ENCODE data around the gene DDX41.
"Not testable (repeated sequence)": the region's sequence is repeated elsewhere in the genome, so short reads cannot be mapped to it uniquely, and the experiment has no call there.

Gene DDX41

DNA sequence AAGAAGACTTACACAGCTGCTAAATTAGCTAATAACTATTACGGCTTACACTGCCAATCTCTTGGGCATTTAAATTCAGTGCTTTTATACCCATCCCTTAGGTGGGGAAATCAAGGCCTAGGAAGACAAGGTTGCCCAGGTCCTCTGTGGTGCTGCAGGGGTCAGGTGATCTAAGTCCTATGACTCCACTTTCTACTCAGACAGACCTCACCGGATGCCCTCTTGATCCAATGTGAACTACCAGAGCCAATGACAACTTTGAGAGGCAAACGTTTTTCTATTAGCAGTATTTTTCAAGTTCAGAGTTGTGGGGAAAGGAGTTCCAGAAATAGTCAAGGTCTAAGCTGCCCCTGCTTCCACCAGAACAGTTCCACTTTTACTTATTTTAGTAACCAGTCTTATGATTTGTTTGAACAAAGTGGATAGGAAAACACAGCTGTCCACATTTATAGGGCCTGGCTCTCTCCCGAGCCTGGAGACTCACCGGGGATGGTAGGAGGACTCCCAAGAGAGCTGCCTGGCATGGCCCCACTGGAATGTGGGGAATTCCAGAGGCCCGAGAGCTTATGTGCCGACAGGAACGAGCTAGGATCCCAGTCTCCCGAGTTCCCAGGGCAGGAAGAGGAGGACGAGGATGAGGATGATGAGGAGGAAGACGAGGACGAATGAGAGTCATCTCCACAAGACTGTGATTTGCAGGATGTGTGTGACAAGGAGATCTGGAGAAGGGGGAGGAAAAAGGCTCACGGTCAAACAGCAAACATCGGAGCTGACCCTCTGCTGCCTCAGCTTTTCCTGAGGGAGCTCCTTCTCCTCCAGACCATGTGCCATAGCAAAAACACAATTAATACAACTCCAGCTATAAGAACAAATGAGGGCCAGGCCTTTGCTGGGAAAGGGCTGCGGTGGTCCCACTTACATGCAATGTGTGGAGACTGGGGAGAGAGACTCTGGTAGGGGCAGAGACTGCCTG, 20.9 kb upstream of the DDX41 start:
- peak in 1 of 2 experiments; percentile 22 for DNase-seq

DNA sequence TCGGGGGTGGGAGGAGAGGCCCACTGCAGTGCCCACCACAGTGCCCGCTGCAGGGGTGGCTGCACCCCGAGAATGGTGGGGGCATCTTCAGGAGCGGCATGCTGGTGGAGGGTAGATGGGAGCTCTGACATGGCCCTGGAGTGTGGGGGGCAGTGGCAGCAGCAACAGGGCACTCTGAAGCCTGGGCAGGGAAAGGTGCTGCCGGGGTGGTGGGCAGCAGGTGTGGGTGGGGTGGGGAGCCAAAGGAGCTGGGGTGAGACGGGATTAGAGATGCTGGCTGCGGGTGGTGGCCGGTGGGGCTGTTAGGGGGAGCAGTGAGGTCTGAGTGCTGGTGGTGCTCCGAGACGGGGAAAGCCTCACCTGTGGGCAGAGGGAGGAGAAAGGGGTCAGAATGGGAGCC, 19.6 kb upstream of the DDX41 start:
- DNase-seq = no peak

DNA sequence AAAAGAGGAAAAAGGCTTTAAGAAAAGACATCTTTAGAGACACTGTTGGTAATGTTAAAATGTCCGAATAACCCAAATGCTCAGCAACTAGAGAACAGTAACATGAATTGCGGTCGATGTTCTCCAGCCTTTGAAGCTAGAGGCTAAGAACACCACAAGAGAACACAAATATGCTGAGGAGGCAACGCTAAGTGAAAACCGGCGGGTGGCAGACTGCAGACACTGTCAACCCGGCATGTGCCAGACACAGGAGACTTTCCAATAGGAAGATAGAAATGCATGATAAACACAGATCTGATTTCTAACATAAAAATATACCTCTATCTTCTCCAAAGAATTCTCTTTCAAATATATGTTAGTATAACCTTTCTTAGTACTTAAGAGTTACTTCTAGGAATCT, 18.4 kb upstream of the DDX41 start:
- DNase-seq = no peak

DNA sequence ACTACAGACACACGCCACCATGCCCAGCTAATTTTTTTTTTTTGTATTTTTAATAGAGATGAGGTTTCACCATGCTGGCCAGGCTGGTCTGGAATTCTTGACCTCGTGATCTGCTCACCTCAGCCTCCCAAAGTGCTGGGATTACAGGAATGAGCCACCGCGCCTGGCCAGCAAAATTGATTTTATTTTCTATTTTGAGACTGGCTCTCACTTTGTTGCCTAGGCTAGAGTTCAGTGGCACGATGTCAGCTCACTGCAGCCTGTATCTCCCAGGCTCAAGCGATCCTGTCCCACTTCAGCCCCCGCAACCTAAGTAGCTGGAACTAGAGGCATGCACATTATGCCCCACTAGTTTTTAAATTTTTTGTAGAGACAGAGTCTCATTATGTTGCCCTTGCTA, 17.7 kb upstream of the DDX41 start:
- DNase-seq = not testable (repeated sequence)

DNA sequence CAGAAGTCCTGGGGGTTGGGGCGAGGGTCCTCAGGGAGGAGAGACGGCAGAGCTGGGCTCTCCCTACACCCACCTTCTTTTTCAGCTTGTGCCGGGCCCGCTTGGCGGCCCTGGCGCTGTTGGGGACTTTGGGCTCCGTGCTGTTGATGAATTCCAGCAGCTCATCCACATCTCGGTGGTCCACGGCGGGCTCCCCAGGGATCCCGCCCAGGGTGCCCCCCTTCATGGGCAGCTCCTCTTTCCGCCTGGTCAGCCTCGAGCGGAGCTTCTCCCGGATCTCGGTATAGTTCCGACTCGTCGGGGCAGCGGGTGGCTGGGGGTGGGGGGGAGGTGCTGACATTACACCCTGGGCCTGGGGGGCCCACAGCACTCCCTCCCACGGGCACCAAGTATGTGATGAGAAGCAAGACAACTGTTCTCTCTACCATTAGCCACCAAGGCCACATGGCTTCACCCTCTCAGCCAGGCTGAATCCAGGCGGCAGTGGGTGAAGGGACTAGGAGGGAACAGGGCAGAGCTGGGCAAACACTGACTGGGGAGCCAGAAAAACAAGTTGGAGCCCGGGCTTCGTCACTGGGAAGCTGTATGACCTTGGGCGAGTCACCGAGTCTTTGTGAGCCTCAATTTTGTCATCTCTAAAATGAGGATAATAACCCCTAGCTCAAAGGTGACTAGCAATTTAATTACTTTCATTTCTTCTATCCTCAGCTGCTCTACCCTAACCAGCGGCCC, 14.6 kb upstream of the DDX41 start:
- DNase-seq = no peak

DNA sequence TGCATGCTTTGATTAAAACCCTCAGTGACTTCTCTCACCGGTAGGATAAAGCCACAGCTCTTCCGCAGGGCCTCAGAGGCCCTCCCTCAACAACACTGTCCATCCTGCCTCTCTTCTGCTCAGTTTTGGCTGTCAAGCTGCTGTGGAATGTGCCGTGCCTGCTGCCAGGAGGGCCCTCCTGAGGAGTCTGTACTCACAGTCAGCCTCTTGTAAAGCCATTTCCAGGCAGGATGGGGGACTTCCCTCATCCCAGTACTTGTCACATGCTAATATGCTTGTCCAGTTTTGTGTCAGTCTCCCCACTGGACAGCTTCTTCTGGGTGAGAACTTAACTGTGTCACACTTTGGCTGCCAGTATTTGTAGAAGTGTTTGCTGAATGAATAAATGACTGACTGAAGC, 13.9 kb upstream of the DDX41 start:
- DNase-seq = no peak

DNA sequence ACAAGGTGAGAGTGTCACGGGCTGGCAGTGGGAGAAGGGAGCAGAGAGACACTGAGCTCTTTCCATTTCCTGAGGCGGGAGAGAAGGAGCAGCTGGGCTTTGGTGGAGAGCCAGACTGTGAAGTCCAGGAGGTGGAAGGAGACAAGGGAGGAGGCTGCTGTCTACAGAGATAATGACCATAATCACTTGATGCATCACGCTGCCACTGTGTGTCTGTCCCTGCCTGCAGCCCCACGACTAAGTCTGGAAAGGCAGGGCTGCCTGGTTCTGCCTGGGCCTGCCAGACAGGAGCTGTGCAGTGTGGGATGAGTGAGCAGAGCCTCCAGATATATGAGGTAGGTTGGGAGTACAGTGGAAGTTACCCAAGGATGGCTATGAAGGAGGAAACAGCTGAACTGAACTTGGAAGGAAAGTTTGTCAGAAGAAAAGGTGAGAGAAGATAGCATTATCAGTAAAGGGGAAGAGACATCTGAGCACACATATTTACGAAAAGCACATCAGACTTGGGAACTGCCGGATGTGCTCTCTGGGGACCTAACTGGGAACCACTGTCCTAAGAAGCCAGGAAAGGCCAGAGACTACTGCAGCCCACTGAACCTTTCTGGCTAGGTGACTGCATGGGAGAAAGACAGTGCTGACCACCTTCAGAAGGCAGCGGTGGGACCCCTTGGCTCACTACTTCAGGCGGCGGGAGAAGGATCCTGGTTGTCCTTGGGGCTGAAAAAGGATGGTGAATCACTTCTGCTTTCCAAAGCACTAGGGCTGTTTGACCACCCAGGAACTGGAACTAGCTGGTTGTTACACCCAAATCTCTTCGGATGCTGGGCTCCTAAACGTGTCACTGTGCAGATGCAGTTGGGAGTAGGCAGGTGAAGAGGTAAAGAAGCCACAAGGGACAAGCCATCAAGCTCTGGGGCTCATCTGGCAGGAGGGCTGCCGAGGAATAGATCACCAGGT, 12.8 kb upstream of the DDX41 start:
- DNase-seq = no peak

DNA sequence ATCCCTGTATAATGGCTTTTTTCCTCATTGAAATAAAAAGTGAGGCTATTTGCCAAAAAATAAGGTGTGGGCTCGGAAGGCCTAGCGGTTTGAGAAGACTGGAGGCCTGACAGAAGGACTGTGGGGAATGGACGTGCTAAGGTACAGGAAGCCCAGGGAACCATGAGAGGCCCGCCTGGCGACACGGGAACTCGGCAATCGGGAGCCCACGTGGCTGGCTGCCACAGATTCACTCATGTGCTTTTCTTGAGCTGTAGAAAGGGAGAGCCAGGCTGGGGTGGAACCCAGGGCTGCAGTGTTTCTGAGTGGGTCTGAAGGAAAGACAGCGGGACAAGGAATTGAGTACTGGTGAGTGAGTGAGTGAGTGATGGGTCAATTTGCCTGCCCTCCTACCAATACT, 11.9 kb upstream of the DDX41 start:
- no peak for DNase-seq

DNA sequence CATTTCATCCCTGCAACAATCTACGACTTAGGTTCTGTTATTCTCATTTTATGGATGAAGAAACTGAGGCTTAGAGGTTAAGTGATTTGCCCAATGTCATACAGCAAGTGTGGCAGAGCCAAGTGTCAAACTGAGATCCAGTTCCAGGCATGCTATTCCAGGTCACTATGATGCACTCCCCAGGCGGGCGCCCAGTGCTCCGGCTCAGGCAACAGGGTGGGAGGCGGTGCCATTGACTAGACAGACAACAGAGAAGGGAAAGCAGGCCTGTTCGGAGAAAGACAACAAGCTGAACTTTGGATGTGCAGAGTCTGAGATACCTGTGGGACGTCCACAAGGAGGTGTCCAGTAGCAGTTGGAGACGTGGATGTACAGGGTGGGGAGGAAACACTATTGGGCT, 10.8 kb upstream of the DDX41 start:
- DNase-seq = no peak

DNA sequence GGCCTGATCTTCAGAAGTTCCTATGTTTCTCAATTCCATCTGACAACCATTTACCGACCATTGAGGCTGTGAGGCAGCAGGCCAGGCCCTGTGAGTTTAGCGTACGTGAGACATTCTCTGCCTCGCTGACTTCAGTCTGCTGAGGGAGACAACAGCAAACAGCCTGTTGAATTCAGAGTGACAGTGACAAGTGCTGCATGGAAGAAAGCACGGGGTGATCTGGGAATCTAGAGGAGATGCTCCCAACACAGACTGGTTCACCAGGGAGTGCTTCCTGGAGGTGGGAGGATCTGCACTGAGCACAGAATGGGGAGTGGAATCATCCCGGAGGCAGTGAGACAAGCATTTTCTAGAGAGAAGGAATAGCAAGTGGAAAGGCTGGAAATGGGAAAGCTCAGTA, 10.0 kb upstream of the DDX41 start:
- no peak for DNase-seq

DNA sequence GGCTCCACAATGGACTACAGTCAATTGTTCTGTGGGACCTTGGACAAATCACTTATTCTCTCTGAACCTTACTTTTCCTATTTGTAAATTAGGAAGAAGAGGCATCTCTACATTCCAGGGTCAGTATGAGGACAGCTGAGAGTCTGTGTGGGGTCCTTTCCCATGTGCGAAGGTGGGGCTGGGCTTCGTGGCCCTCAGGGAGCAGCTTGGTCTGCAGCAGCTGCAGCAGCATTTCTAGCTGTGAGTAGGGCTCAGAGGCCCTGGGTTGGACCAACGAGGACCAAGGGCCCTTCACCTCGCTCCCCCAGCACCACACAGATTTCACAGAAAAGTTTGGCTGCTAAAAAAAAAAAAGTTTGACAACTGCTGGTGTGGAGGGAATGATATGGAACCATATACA, 9.4 kb upstream of the DDX41 start:
- DNase-seq = no peak

DNA sequence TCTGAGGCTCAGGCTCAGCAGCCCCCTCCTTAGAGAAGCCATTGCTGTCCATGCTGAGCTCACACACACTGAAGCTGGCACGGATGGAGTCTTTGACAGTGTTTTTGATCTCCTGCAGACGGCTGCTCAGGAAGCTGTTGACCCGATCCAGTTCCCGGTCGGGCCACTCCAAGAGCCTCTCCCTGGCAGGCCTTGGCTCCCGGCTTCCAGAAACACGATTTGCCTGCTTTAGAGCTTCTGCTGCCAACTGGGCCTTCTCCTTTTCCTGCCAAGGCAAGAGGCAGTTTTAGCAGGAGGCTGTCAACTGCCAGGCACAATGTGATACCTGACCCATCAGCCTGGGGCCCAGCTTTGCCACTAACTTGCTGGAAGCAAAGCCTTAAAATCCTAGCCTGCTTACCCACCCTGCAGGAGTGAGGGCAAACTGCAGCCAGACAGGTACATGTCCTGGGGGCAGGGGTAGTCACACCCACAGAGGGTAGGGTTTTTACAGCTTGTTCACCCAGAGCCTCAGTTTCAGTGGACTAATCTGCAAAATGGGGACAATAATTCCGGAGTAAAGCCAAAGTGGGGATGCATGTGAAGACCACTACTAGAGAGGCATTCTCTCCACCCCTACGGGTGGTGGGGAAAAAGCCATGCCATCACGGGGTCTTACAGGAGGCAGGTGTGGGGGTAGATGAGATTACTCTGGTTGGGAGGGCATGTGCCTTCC, 8.3 kb upstream of the DDX41 start:
- no peak for DNase-seq

DNA sequence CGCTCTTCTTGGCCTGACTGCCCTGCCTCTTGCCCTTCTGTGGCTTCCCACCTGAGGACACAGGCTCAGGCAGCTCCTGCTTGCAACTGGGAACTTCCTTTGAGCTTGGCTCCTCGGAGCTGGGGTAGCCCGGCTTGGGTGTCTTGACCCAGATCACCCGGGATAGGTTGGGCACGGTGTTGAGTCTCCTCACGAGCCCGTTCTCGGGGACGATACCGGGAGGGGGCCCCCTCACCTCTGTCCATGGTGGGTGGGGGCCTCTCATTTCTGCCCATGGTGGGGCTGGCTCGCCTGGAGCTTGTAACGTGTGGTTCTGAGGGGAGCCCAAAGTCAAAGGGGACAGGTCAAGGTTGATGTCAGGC, 7.8 kb upstream of the DDX41 start:
- DNase-seq = no peak

DNA sequence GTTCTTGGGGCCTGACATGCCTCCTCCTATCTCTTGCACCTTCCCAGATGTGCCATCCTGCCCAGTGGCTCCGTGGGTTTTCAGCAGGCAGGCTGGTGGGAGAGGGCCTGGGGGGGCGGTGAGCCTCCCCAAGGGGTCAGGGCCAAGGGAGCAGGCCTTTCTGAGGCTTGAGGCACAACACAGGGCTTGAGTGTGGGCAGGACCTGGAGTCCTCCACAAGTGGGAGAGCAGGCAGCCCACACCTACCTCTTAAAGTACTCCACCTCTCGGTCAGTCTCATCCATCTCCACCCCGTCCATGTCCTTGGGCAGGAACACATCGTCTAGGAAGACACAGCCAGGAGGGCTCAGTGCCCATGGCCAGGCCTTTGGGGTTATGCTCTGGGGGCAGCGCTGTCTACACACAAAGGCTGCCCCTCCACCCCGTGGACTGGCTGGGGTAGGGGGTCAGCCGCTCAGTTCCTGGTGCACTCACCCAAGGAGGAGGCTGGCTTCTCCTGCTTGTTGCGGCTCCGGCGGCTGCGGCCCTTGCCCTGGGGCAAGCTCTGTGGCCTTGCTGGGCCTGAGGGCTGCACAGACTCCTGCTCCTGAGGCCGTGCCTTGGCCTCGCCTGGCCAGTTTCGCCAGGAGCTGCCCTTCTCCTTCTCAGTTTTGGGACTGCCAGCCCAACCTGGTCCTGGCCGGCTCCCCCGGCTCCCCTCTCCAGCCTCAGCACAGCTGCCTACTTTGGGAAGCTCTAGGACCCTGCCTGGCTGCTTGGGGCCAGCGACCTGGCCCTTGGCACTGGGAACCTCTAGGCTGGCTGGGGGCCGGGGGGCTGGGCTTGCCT, 7.2 kb upstream of the DDX41 start:
- DNase-seq = no peak

DNA sequence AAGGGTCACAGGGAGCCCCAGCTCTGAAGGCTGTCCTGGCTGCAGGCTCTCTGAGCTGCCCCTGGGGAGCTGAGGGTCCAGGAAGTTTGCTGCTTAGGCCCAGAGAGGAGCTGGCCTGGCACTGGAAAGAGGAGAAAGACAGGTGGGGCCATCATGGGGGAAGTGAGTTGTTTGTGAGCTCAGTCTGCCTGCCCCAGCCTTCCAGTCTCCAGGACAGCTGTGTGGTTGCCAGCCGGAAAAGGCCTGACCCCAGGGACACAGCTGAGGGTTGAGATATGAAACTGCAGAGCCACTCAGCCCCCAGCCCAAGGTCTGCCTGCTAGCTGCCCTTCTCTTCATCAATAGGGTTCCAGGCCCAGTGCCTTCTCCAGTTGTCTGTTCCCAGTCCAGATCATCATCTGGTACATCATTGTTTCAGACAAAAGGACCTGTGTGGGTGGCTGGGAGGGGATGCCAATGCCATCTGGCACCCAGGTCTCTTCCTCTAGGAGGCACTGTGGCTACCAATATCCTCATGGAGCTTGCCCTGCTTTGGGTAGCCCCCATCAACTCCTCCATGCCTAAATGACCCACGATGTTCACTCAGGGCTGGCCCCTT, 4.3 kb upstream of the DDX41 start:
- DNase-seq = no peak

DNA sequence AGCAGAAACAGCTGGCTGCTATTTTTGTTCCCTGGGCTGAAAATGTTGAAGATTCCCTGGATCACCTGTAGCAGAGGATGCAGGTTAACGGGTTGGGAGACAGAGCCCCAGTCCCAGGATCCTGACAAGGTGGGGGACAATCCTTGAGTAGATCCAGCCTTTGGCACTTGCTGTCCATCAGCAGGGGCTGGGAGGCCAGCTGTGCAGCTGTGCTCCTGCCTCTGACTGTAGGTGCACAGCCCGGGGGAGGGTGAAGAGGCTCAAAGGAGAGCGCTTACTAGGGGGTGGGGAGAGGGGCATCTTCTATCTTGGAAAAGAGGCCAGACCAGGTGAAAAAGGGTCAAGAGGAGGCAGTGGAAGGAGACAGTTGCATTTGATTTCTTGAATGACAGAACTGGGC, 3.5 kb upstream of the DDX41 start:
- DNase-seq = no peak

DNA sequence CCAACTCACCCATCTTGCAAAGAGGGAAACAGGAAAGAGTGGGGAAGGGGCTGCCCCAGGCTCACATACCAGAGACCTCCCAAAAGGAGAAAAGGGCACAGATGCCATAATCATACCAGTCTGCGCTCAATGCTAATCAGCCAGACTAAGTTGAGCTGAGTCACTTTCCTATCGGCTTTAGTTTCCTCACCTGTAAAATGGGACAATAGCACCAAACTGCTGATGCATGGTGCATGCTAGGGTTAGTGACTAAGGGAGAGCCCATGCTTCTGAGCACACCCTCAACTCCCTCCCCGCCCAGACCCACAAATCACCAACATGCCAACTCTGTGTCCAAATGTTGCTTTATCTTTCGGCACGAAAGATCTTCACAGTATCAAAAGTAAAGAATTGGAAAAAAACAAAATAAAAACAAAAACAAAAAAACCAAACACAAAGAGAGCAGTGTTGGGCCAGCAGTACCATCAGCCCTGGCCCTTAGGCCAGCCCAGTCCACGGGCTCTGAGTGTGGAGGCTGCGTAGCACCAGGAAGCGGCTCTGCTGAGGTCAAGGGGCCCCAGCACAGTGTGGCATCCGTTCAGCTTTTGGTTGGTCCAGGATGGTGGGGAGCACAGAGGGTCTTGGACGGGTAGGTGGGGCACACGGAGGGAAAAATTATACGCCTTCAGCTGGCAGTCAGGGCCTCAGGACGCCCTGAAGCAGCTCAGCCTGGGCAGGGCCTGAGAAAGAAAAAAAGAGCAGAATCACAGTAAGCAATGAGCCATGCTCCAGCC, 2.9 kb upstream of the DDX41 start:
- DNase-seq = no peak

DNA sequence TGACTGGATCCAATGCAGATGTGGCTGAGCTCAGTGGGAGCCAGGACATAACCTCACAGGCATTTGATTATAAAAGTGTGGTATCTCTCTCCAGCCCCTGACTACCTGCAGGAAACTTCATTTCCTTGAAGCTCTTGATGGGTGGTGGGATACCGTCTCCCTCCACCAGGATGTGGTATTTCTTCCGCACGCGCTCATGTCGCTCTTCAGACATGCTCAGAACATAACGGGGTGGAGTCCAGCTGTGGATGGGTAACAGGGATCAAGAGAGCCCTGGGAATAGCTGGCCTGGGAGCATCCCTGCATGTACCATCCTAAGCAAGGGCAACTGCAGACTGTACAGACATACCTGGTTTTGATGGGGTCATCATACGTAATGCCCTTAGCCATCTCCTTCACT, 1.2 kb downstream of the DDX41 start:
- no peak for DNase-seq

DNA sequence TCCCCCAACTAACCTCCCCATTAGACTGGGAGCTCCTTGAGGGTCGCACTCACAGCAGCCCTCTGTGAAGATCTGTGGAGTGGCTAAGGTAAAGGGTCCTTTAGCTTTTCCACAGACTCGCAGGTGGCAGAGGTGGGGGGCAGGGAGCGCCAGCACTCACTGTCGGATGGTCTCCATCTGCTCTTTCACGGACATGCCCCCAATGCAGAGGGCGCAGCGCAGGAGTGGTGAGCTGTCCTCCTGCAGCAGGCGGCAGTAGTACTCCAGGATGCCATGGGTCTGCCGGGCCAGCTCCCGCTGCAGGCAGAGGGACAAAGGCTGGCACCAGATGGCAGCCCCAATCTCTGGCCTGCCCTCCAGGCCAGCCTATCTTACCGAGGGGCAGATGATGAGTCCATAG, 2.2 kb downstream of the DDX41 start:
- DNase-seq = no peak

DNA sequence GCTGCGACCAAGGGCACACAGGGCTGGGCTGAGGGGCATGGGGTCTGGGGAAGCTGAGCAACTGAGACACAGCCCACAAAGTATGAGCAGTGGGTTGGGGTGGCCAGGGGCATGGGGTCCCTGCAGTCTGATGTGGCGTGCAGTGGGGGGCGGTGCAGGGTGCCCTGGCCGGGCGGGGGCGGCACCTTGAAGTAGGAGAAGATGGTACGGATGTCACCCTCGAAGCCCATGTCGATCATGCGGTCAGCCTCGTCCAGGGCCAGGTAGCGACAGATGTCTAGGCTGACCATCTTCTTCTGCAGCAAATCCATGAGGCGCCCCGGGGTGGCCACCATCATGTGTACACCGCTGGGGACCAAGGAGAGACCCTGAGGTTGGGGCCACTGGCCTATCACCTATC, 3.3 kb downstream of the DDX41 start:
- no peak for DNase-seq

Data from SW 1271 (cell line).